GM15510 (cell line): Measurements from ENCODE around the gene NANOS1.
A peak's percentile ranks its signal among the peaks of the same experiment; 100 is the strongest.

Source experiments
- POLR2A ChIP-seq: IDR thresholded peaks from 3 replicates; pipeline ENCODE4 v1.6.1; 2011; ENCODE audit warnings: borderline replicate concordance; ENCODE audit not compliant: insufficient read length; ENCODE audit errors: extremely low read depth

NANOS1 gene

DNA sequence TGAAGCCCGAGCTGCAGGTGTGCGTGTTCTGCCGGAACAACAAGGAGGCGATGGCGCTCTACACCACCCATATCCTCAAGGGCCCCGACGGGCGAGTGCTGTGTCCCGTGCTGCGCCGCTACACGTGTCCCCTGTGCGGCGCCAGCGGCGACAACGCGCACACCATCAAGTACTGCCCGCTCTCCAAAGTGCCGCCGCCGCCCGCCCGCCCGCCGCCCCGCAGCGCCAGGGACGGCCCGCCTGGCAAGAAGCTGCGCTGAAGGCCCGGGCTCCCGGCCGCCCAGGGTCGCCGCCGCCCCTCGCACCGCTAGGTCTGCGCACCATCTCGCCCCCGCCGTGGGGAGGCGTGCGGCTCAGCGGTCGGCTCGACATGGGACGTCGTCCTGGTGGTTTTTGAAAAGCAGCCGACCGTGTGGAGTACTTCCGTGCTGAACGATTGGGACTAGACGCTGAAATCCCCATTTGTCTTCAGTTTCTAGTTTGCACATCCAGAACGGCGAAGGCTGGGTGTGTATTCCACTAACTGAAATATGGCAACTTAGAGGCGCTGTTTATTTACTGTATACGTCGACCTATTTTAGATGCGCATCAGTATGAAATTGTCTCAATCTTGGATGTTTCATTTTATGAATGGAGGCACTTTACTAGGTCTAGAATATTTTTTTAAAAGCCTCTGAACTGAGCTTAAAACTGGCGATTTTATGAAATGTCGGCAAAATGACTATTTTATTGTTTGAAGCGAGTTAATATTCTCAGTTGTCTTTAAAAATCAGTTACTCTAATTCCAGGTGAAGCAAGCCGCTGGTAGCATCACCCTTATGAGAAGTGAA lies 1.1 kb downstream of the NANOS1 start:
- peak; percentile 46 for TF ChIP-seq POLR2A

DNA sequence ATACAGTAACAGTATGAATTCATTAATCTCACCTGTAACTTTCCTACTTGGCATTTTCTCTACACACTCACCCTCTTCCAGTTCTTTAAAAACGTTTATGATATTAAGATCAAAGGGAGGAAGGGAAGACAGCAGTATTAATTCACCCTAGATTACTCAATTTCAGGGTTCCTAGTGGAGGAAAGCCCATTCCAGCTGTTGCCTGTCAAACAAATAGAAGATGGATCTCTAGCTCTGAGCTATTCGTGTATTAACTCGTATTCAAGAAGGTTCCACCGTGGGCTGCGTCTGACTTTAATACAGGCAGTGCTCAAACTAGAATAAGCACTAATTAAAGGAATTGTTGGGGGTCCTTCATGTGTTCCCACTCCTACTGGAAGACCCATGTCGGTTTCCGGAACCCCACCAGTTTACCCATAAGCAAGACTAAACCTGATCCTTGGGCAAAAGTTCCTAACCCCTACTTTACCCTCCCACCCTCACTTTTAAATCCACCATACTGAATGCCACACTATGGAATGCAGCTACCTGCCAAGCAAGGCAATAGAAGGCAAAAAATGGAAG lies 2.1 kb downstream of the NANOS1 start:
- no peak for TF ChIP-seq POLR2A

GRCh38 chr10:119039161-119039560 lies 9.6 kb downstream of the NANOS1 start:
- TF ChIP-seq POLR2A: no peak

DNA sequence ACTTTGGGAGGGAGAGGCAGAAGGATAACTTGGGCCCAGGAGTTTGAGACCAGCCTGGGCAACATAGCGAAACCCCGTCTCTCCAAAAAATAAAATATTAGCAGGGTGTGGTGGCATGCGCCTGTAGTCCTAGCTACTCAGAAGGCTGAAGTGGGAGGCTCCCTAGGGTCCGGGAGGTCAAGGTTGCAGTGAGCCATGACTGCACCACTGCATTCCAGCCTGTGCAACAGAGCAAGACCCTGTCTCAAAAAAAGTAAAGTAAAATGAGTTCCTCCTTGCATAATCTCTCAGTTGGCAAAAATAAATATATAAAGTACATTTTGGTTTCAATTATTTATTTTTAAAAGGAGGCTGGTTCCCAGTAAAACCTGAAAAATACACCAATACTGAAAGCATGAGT lies 11.8 kb downstream of the NANOS1 start:
- no peak for TF ChIP-seq POLR2A

- TF ChIP-seq POLR2A: no peak
Observed at GRCh38 chr10:119042169-119042568, 12.7 kb downstream of the NANOS1 start.

- TF ChIP-seq POLR2A: no peak
Observed at GRCh38 chr10:119045561-119045960, 16.0 kb downstream of the NANOS1 start.

DNA sequence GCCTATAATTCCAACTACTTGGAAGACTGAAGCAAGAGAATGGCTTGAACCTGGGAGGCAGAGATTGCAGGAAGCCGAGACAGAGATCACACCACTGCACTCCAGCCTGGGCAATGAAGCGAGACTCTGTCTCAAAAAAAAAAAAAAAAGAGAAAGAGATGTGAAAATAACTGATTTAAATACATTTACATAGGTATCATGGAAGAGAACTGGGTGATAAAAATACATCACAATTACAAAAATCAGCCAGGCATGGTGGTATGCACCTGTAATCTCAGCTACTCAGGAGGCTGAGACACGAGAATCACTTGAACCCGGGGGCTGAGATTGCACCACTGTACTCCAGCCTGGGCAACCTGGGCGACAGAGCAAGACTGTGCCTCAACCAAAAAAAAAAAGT lies 19.8 kb downstream of the NANOS1 start:
- no peak for TF ChIP-seq POLR2A

GRCh38 chr10:119049777-119050176 lies 20.3 kb downstream of the NANOS1 start:
- no peak for TF ChIP-seq POLR2A

DNA sequence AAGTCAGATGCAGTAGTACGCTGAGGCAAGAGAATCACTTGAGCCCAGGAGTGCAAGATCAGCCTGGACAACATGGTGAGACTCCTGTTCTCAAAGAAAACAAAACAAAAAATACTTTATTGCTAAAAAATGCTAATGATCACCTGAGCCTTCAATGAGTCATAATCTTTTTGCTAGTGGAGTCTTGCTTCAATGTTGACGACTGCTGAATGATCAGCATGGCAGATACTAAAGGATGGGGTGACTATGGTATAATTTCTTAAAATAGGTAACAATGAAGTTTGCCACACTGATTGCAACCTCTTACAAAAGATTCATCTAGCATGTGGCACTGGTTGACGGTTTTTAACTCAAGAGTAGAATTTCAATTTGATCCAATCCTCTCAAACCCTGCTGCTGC lies 22.3 kb downstream of the NANOS1 start:
- no peak for TF ChIP-seq POLR2A

DNA sequence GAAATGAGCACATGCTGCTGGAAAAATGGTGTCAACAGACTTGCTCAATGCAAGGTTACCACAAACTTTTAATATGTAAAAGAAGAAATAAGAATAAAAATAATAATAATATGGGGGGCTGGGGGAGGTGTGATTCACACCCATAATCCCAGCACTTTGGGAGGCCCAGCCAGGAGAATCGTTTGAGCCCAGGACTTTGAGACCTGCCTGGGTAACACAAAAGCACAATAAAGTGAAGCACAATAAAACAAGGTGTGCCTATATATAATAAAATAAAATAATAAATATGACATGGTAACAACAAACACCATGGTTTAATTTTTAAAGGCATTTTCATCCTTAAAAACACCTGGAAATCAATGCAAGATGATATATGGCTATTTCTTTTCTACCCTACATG lies 26.0 kb downstream of the NANOS1 start:
- no peak for TF ChIP-seq POLR2A

DNA sequence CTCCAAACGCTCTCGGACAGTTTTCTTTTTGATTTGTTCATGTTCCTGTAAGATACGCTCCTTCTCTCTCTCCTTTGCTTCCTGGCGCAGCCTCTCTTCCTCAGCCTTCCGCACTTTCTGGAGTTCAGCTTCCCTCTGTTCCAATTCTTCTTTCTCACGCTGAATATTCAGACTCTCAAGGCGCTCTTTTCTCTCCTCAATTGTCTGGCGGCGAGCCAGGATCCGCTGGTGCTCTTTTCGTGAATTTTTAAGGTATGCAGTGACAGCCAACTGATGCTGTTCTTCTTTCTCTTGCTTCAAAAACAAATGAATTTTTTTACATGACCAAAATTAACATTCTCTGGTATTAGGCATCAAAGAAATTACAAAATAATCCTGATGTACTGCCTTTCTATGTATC lies 28.5 kb downstream of the NANOS1 start:
- no peak for TF ChIP-seq POLR2A

- TF ChIP-seq POLR2A: no peak
Observed at GRCh38 chr10:119059557-119059956, 30.0 kb downstream of the NANOS1 start.

- TF ChIP-seq POLR2A: no peak
Observed at GRCh38 chr10:119060107-119060506, 30.6 kb downstream of the NANOS1 start.

DNA sequence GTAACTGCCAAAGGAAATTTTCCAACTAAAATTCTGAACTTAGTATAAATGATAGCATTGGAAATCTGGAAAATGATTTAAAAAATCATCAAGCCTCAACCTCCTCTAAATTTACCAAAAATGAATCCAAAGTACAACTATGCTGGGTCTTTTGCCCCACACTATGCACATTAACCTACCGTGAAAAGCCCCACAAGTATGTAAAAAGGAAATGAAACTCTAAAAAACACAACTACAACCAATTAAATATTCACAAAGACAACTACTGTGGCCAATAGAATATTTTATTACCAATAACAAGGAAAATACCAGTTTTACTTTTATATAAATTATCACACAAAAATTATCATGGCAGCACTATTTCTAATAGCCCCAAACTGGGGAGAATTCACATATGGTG lies 31.8 kb downstream of the NANOS1 start:
- no peak for TF ChIP-seq POLR2A

DNA sequence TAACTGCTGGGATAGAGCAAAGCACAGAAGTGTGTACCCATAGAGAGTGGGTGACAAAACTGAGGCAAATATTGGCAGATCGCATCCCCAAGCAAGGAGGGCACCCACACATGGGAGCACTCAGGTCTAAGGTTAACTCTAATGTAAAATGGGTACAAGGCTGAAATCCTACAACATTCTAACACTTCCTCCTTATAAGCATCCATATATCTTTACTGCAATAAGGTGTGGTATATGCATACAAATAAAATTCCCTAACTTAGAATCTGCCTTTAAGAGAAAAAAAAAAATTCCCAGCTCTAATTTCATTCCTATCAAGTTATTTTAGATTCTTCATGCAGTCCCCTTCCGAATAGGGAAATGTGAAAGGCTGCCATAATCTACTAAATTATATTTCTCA lies 32.4 kb downstream of the NANOS1 start:
- TF ChIP-seq POLR2A: no peak
